Measurements from ENCODE around the gene CSH2.
"Not testable (repeated sequence)": the region's sequence is repeated elsewhere in the genome, so short reads cannot be mapped to it uniquely, and the experiment has no call there.

The CSH2 gene

DNA sequence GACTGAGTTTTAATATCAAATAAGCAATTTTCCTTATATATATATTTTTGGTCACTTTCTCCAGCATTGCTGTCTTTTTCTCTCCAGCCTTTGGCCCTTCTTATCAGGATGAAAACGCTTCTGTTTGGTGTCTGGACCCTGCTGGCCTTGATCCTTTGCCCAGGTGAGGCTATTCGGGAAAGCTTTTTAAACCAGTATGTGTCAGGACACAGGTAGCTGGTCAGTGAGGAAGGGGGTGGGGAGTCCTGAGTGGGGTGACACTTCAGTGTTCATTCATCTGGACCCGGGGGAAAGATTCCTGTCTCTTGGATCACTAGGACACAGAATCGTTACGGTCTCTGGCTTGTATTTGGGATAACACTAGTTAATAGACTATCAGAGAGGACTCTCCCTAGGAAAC is 18.8 kb downstream of the CSH2 start:
- no peak for DNase-seq

DNA sequence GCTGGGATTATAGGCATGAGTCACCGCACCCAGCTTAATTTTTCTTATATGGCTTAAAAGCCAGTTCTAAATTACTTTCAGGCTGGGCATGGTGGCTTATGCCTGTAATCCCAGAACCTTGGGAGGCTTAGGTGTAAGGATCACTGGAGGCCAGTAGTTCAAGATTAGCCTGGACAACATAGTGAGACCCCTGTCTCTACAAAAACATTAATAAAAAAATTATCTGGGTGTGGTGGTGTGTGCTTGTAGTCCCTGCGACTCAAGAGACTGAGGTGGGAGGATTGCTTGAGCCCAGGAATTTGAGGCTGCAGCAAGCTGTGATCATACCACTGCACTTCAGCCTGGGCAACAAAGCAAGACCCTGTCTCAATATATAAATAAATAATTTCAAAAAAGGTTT is 20.2 kb downstream of the CSH2 start:
- DNase-seq, result no peak

DNA sequence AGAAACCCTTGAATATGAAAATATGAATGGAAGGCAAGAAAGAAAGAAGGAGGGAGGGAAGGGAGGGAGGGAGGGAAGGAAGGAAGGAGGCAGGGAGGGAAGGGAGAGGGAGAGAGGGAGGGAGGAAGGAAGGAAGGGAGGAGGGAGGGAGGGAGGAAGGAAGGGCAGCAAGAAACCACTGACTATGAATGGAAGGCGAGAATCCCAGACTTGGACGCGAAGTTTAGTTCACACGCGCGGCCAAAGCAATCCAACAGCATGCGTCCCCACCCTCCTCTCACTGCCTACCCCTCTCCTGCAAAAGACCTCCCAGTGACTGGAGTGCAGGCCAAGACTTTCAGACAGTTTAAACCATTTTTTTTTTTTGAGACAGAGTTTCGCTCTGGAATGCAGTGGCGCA is 23.1 kb downstream of the CSH2 start:
- no peak for DNase-seq

DNA sequence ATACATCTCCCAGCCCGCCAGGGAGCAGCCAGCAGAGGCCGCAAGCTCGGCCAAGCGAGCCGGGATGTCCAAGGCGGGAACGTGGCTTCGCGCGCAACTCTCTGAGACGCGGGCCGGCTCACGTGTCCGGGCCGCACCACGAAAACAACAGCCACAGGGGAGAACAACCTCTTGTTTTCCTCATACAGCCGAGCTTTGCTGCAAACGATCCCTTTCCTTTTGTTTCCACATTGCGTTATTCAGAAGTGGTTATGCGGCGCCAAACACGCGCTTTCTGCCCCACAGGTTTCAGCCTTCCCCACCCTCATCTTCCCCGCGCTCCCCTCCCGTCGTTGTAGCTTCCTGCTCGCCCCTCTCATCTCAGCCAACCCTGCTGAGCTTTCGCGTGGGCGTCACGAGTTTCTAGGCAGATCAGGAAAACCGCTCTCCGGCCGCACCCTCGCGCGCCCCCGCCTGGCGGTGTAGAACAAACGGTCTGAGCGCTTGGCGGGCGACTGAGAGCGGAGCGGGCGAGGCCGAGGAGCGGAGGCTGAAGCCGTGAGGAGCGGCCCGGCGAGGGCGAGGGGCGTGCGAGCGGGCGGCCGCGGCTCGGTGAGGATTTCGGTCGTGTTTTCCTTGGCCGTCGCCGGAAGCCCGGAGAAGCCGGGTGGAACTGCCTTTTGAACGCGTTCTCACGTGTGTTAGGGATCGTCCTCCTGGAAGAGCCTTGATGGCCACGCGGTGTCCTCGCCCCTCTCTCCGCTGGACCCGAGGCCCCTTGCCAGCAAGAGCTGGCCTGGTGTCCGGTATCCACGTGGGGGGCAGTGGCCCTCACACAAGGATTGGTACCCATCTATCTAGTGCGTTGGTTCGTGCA is 24.4 kb downstream of the CSH2 start:
- DNase-seq, result peak; percentile 95

DNA sequence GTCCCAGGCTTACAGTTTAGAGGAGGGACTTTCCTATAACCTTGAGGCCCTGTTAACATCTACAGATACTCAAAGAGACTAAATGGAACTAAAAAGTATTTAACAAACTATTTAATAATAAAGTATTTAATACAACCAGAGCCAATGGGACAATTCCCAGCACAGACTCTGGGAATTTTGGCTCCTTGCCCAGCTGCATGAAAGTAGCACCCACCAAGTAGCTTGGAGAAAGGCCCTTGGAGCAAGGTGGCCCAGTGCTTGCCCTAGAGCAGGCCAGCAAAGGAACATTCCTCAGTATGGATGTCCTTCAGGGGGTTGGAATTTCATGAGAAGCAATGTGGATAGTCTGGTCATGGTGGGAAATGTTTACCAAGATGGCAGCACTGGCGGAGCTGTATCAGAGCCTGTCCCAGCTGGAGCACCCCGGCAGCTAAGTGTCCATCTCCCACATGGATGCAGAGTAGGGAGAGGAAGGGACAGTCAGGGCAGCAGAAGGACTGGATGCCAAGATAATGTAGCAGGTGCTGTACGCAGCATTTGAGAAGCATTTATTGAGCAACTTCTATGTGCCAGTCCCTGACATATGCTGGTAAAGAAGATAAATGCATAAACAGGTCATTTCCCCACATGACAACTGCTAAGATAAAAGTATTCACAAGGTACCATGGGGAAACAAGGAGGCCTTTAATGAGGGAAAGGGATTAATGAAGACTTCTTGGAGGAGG is 25.8 kb downstream of the CSH2 start:
- DNase-seq, result no peak

DNA sequence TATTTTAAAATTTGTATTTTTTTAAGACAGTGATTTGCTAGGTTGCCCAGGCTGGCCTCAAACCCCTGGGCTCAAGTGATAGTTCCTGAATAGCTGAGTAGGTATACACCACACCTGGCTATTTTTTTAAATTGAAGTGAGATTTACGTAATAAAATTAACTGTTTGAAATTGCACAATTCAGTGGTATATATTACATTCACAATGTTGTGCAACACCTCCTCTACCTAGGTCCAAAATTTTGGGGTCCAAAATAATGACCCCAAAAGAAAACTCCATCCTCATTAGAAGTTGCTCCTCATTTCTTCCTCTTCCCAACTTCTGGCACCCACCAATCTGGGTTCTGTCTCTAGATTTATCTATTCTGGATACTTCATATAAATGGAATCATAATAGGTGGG is 28.0 kb downstream of the CSH2 start:
- no peak for DNase-seq

DNA sequence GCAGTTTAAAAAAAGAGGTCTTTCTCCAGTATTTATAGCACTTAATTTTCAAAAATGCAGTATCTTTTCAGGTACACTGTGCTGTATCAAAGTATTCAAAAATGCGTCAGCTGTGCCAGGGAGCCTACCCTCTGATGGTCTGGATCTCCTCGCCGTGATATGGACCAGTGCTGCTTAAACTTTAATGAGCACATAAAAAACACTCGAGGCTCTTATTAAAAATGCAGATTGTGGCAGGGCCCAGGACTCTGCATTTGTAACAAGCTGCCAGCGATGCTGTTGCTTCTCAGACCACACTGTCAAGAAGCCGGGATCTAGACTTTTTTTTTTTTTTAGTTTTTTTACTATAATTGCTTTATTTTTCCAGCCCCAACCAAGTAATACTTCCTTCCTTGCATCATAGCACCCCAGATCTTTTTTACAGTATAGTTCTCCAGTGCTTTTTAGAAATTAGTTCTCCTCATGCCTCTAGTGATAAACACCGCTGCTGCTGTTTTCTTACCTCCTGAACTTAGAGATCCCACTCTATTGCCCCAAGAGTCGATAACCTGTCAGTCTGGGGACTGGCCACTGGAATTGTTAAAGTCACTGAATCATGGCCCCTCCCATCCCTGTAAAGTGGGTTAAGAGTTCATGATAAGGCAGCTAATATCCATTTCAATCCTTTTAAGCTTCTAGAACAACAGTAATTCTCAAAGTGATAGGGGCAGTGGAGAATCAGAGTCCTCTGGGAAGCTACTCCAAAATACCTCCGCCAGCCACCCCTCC is 29.4 kb downstream of the CSH2 start:
- DNase-seq, result no peak

DNA sequence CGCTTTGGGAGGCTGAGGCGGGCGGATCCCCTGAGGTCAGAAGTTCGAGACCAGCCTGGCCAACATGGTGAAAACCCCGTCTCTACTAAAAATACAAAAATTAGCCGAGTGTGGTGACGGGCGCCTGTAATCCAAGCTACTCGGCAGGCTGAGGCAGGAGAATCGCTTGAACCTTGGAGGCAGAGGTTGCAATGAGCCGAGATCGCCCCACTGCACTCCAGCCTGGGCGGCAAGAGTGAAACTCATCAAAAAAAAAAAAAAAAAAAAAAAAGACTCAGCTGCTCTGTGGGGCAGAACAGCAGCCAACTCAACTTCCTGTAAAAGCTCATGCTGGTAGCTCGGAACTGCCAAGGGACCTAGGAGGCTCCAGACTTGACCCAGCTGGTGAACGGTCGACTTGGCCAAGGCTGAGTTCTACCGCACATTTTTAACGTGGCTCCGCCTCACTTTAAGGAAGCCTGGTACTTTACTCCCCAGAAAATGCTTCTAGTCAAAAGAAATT is 30.0 kb downstream of the CSH2 start:
- DNase-seq, result not testable (repeated sequence)

DNA sequence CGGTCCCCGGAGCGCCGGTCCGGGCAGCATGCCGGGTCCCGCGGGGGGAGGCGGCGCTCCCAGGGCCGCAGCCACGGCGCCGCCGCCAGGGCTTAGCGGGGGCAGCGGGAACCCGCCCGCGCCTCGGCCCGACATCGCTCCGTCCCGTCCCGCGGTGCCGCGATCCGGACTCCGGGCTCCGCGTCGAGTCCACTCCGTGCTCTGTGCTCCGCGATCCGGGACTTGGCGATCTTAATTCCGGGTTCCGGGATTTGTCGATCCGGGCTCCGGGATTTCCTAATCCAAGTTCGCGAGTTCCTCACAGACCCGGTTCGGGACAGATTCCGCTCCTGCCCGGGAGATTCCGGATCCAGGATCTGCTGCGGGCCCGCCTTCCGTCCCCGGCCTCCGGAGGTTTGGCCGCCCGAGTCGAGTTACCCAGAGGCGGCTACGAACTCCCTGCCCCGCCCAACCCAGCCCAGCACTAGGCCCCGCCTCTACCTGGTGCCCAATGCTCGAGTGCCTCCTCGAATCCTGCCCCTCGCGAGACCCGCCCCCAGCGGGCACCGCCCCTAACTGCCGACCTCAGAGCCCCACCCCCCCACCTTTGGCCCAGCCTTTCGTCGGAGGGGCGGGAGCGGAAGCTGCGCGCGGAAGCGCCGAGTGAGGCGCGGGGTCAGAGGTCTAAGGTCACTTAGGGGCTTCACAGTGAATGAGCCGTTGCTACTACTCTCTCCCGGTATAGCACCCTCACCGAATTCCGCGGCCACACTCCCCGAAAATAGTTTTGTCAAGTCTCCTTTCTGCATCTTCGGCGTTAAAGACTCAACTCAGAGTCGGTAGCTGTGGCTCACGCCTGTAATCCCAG is 30.7 kb downstream of the CSH2 start, which contains the start of gene SMARCD2:
Gene SMARCD2, minus strand, starts transcription at position 146 of the 847 bp plus-strand sequence. Its CDS starts 11 bp downstream, at position 135.
- DNase-seq, result peak; percentile 99

DNA sequence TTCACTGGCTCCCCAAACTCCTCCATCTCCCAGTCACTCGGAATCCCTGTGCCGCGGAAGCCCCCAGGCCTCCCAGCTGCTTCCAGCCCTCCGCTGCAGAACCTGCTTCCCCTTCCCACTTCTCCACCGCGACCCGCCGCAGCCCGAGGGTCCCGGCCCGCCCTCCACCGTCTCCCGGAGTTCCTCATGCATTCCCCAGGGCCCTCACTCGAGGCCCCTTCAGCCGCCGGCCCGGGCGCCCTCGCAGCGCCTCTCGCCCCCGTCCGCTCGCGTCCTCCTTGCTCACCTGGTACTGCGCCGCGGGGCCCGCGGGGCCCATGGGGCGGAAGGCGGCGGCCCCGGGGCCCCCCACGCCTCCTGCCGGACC is 31.3 kb downstream of the CSH2 start:
- DNase-seq, result peak; percentile 26

DNA sequence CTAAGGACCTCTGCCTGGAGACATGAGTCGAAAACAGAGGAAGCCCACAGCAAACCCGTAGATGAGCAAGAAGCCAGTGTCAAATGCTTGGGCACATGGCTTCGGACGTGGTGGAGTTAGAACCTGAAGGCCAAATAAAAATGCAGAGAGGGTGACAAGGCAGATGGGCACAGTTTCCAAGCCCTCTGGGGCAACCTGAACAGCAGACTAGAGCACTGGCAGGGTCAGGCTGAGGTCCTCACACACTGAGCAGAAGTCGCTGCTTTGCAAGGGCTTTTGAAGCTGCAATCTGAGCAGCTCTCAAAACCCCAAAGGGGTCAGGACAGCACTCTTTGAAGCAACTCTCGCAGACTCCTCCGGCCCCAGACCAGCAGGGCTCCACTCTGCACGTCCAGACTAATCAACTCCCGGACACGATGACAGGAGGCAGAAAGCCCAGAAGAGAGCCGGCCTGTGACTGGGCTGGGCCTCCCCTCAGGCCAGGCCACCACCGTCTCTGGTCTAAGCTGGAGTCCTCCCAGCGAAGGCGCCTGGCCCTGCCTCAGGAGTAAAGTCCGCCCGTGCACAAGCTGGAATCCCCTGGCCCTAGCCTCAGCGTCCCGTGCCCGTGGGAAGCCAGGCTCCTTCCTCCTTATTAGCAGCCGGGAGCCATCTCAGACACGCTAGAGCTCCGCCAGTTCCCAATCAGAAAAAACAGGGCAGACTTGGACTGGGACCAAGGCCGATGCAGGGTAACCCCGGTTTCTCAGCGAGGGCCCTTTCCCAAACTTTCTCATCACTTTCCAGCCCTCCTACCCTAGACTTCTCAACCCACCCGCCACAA is 31.9 kb downstream of the CSH2 start:
- no peak for DNase-seq

DNA sequence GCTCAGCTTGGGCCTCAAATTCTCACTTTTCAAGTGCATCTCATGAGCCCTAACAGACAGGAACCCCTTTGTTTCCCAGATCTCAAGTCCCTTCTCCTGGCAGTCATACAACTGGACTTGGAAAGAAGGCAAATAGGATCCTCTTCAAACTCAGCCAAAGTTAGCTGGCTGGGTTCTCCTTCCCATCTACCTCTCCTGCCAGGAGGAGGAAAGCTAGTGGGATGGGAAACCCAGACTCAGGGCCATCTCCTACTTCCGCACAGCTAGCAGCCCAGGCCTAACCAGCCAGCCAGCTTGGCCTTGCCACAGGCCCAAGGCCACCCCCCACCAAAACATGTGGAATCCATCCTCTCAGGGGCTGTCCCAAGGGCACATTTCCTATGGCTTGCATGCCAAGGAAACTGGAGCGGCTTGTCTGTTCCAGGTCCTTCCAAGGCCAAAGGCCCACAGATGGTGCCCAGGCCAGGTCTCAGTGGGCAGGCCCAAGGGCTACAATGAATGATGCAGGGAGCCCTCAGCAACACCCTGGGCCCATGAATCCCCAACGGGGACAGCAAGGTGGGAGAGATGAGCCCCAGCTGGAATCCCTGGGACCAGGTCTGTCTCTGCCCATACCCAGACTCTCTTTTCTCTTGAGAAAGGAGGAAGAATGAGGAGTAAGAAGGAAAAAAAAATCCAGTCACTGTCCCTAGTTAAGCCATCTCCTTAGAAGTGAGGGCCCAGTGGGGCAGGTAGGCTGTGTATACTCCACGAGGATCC is 32.7 kb downstream of the CSH2 start:
- DNase-seq, result no peak

DNA sequence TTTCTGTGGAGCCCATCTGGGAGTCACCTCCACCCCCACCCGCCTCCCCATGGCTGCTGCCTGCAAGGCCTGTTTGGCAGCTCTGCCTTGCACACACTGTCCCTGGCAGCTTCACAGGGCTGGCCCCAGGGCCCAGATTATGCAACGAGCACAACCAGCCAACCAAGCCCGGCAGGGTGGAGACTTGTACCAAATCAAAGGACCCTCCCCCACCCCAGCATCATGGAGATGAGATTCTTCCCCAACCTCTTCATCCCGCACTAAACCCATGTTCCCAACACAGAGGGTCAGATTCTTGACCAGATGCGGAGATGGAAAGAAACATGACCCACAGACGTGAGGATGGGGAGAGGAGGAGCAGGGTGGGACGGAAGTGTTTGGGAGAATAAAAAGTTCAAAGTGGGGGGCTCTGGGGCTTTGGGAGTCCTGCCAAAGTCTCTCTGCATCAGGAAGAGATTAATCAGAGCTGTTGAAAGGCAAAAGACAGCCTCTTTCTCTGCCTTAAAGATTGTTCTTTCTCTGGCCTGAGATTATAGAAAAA is 34.8 kb downstream of the CSH2 start:
- no peak for DNase-seq

DNA sequence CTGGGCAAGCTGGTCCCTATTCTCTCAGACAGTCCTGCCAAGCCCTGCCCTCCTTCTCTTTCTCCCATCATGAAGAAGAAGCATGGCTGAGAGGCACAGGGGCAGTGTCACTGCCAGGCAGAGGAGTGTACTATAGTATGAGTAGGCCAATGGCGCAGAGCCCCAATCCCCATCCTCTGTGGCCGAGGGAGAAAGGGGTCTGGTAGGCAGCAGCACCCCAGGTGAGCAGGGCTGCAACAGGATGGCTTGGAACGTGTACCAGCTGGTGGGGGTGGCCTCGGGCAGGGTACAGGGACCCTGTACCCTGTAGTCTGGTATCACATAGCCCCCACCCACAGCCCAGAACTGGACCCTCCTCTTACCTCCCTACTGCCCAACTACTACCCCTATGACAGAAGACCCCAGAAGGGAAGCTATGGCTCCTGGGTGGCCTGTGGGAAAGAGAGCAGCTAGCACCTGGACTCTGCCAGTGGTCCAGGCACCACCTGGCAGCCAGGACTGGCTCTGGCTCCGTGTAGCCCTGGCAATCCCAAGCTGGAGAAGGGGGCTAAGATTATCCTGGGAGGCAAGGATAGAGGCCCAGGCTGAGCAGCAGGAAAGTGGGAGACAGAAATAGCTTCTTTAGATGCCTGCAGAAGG is 35.4 kb downstream of the CSH2 start:
- DNase-seq, result no peak

DNA sequence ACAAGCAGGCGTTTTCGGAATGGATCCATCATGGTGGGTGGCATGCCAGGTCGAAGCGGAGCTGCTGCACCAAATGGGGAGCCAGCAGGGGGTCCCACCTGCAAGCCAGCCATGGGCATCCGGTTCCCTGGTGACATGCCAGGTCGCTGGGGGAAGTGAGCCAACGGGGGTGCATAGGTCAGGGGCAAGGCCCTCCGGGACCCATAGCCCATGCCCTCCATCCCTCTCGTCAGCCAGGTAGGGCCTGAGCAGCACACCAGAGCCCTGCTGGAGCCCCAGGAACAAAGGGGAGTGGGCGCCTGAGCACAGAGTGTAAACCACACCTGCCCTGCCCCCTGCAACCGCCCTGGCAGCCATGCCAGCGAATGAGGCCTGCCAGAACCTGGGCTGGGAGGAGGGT is 36.0 kb downstream of the CSH2 start:
- DNase-seq, result no peak

DNA sequence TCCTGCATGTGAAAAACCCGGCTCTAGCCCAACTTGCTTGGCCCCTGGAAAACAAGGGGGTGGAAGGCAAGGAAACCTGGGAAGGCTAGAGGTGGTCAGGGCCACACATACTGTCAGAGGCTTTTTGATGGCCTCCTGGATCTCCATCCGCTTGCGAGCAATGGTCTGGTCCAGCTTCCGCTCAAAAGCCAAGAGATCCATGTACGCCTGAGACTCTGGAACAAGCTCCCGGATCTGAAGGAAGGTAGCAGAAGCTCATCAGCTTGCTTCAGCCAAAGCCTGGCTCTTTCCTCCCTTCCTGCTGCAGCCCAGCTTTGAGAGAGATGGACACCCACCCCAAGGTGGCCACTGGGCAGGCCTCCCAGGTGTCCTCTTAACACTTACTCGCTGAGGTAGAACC is 36.7 kb downstream of the CSH2 start:
- DNase-seq, result no peak

DNA sequence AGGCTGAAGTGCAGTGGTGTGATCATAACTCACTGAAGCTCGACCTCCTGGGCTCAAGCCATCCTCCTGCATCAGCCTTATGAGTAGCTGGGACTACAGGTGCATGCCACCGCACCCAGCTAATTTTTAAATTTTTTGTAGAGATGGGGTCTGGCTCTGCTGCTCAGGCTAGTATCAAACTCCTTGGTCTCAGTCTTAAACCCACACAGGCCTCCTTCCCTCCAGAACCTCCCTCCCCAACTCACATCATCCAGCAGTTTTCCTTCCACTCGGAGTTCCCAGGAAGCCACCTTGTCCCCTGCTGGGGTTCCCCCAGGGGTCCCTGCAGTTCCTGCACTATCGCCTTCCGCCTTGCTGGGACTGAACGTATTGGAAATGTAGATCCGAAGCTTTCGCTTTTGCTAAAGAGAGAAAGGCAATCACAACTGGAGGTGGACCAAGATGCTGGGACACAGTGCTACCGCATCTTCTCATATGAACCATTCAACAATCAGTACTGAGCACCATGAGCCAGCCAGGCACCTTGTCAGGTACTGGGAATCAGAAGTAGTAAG is 38.2 kb downstream of the CSH2 start:
- no peak for DNase-seq

DNA sequence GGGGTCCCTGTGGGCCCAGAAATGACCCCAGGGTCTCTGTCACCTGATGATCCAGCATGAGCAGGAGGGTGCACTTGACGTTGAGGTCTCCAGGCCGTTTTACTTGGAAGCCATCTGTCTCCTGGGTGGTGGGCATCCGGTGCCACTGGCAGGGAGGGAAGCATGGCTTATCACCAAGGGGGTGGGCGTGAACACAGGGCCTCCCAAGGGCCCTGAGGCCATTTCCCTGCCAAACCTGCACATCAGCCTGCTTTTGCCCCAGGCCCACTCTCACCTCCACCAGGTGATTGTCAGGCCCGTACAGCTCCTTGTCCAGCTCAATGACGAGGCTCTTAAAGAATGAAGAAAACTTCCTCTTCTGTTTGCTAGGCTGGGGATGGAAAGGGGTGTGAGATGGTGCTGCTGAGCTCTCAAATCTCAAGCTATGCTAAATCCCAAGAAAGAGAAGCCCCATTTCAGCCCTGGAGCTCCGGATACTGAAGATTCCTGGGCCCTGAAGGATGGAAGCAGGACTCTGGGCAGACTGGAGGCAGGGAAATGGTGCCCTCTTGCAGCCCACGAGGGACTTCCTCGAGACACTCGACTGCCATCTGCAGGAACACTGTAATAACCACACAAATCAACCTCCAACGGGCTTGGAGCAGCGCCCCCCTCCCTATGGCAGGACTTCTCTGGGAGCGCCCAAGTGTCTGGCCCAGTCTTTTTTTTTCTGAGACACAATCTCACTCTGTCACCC is 38.9 kb downstream of the CSH2 start:
- DNase-seq, result peak; percentile 40

Data from T-helper 9 cell (primary cell).